Activated naive CD8-positive, alpha-beta T cell treated with anti-CD3 and anti-CD28 coated beads, Interleukin-2, amount 50 U/mL, for 24 hours (primary cell): ENCODE measurements around the gene MN1.
"Not testable (repeated sequence)": the region's sequence is repeated elsewhere in the genome, so short reads cannot be mapped to it uniquely, and the experiment has no call there.

ENCODE experiments used
- ATAC-seq: fragments of 150-1000 bp; cut with Tn5 transposase; one replicate; pipeline ENCODE4 v1.10.0; 2021
- DNase-seq: peaks from one replicate; pipeline ENCODE4 v3.0.0; 2021
- H3K27ac Mint-ChIP-seq: one replicate; pipeline ENCODE4 v1.8.0; 2021; ENCODE audit warnings: mild to moderate bottlenecking, mixed read lengths
- H3K27me3 Mint-ChIP-seq: one replicate; pipeline ENCODE4 v1.8.0; 2021; ENCODE audit warnings: mixed read lengths
- H3K36me3 Mint-ChIP-seq: one replicate; pipeline ENCODE4 v1.8.0; 2021; ENCODE audit warnings: low read depth, mixed read lengths
- H3K4me1 Mint-ChIP-seq: one replicate; pipeline ENCODE4 v1.8.0; 2021; ENCODE audit warnings: mixed read lengths
- H3K4me3 Mint-ChIP-seq: one replicate; pipeline ENCODE4 v1.8.0; 2021; ENCODE audit warnings: mild to moderate bottlenecking, moderate library complexity, mixed read lengths
- H3K9me3 Mint-ChIP-seq: one replicate; pipeline ENCODE4 v1.8.0; 2021; ENCODE audit warnings: mixed read lengths

The MN1 gene

GRCh38 chr22:27754888-27755480 lies 46.6 kb downstream of the MN1 start:
- DNase-seq: no peak
- no peak for ATAC-seq
- no peaks in the 10 kb centered on the region for H3K4me1 Mint-ChIP-seq
- H3K4me3 Mint-ChIP-seq: no peak overlapping the region
- no peaks in the 10 kb centered on the region for H3K9me3 Mint-ChIP-seq
- peaks cover 1% of the 10 kb centered on the region for H3K27me3 Mint-ChIP-seq
- H3K27ac Mint-ChIP-seq: no peak overlapping the region
- no peaks in the 10 kb centered on the region for H3K36me3 Mint-ChIP-seq

GRCh38 chr22:27754247-27754887 lies 47.2 kb downstream of the MN1 start:
- DNase-seq: no peak
- ATAC-seq: no peak
- Mint-ChIP-seq H3K4me1 (peaks cover 1% of the 10 kb centered on the region), H3K36me3 (no peaks in the 10 kb centered on the region), H3K27ac (no peak overlapping the region), H3K27me3 (peaks cover 3% of the 10 kb centered on the region), H3K9me3 (no peaks in the 10 kb centered on the region), H3K4me3 (no peak overlapping the region)

GRCh38 chr22:27752771-27753170 lies 48.8 kb downstream of the MN1 start:
- peaks cover 5% of the 10 kb centered on the region for H3K27me3 Mint-ChIP-seq
- no peak for DNase-seq
- no peaks in the 10 kb centered on the region for H3K9me3 Mint-ChIP-seq
- no peak overlapping the region for H3K4me3 Mint-ChIP-seq
- H3K27ac Mint-ChIP-seq: no peak overlapping the region
- H3K36me3 Mint-ChIP-seq: no peaks in the 10 kb centered on the region
- peaks cover 2% of the 10 kb centered on the region for H3K4me1 Mint-ChIP-seq
- no peak for ATAC-seq

- no peak for DNase-seq
- no peak overlapping the region for H3K4me3 Mint-ChIP-seq
- ATAC-seq: no peak
- no peaks in the 10 kb centered on the region for H3K36me3 Mint-ChIP-seq
- H3K27ac Mint-ChIP-seq: no peak overlapping the region
- H3K9me3 Mint-ChIP-seq: no peaks in the 10 kb centered on the region
- H3K4me1 Mint-ChIP-seq: peaks cover 2% of the 10 kb centered on the region
- H3K27me3 Mint-ChIP-seq: peaks cover 5% of the 10 kb centered on the region
These were observed 49.4 kb downstream of the MN1 start for GRCh38 chr22:27752141-27752540.

- H3K27me3 Mint-ChIP-seq: peaks cover 5% of the 10 kb centered on the region
- no peak overlapping the region for H3K4me3 Mint-ChIP-seq
- no peak for ATAC-seq
- peaks cover 2% of the 10 kb centered on the region for H3K4me1 Mint-ChIP-seq
- no peaks in the 10 kb centered on the region for H3K36me3 Mint-ChIP-seq
- DNase-seq: no peak
- no peaks in the 10 kb centered on the region for H3K9me3 Mint-ChIP-seq
- H3K27ac Mint-ChIP-seq: no peak overlapping the region
These were observed 50.1 kb downstream of the MN1 start for GRCh38 chr22:27751277-27752070.

- H3K27me3 Mint-ChIP-seq: peaks cover 5% of the 10 kb centered on the region
- H3K9me3 Mint-ChIP-seq: no peaks in the 10 kb centered on the region
- DNase-seq (no peak), ATAC-seq (no peak)
- H3K27ac Mint-ChIP-seq: no peak overlapping the region
- peaks cover 2% of the 10 kb centered on the region for H3K4me1 Mint-ChIP-seq
- H3K36me3 Mint-ChIP-seq: no peaks in the 10 kb centered on the region
- no peak overlapping the region for H3K4me3 Mint-ChIP-seq
These were observed 50.8 kb downstream of the MN1 start for GRCh38 chr22:27750584-27751265.

- no peak for ATAC-seq
- no peak for DNase-seq
- H3K4me1 Mint-ChIP-seq: peaks cover 2% of the 10 kb centered on the region
- no peaks in the 10 kb centered on the region for H3K36me3 Mint-ChIP-seq
- no peak overlapping the region for H3K27ac Mint-ChIP-seq
- no peak overlapping the region for H3K4me3 Mint-ChIP-seq
- peaks cover 5% of the 10 kb centered on the region for H3K27me3 Mint-ChIP-seq
- H3K9me3 Mint-ChIP-seq: no peaks in the 10 kb centered on the region
These were observed 51.8 kb downstream of the MN1 start for GRCh38 chr22:27749597-27750225.

GRCh38 chr22:27748751-27749191 lies 52.8 kb downstream of the MN1 start:
- Mint-ChIP-seq H3K4me1 (peaks cover 2% of the 10 kb centered on the region), H3K27me3 (peaks cover 5% of the 10 kb centered on the region), H3K4me3 (no peak overlapping the region), H3K9me3 (no peaks in the 10 kb centered on the region), H3K27ac (no peak overlapping the region), H3K36me3 (no peaks in the 10 kb centered on the region)
- ATAC-seq (no peak), DNase-seq (no peak)

- H3K27ac Mint-ChIP-seq: no peak overlapping the region
These were observed 53.2 kb downstream of the MN1 start for GRCh38 chr22:27748349-27748748.

GRCh38 chr22:27747396-27748221 lies 53.9 kb downstream of the MN1 start:
- no peaks in the 10 kb centered on the region for H3K36me3 Mint-ChIP-seq
- H3K27ac Mint-ChIP-seq: no peak overlapping the region
- DNase-seq: no peak
- peaks cover 2% of the 10 kb centered on the region for H3K4me1 Mint-ChIP-seq
- no peak for ATAC-seq
- no peaks in the 10 kb centered on the region for H3K9me3 Mint-ChIP-seq
- peaks cover 5% of the 10 kb centered on the region for H3K27me3 Mint-ChIP-seq
- no peak overlapping the region for H3K4me3 Mint-ChIP-seq

More at GRCh38 chr22:27748349-27748748, 53.2 kb downstream of the MN1 start:
- ATAC-seq (no peak), DNase-seq (no peak)
- Mint-ChIP-seq H3K4me1 (peaks cover 2% of the 10 kb centered on the region), H3K9me3 (no peaks in the 10 kb centered on the region), H3K27me3 (peaks cover 5% of the 10 kb centered on the region), H3K36me3 (no peaks in the 10 kb centered on the region), H3K4me3 (no peak overlapping the region)

- no peaks in the 10 kb centered on the region for H3K36me3 Mint-ChIP-seq
- no peak overlapping the region for H3K27ac Mint-ChIP-seq
- no peaks in the 10 kb centered on the region for H3K9me3 Mint-ChIP-seq
- peaks cover 5% of the 10 kb centered on the region for H3K27me3 Mint-ChIP-seq
- DNase-seq (no peak), ATAC-seq (no peak)
- no peak overlapping the region for H3K4me3 Mint-ChIP-seq
- peaks cover 2% of the 10 kb centered on the region for H3K4me1 Mint-ChIP-seq
These were observed 54.6 kb downstream of the MN1 start for GRCh38 chr22:27746918-27747317.

GRCh38 chr22:27745809-27746208 lies 55.7 kb downstream of the MN1 start:
- Mint-ChIP-seq H3K4me1 (peaks cover 2% of the 10 kb centered on the region), H3K27me3 (peaks cover 5% of the 10 kb centered on the region), H3K36me3 (no peaks in the 10 kb centered on the region), H3K4me3 (no peak overlapping the region), H3K9me3 (no peaks in the 10 kb centered on the region), H3K27ac (no peak overlapping the region)
- DNase-seq (no peak), ATAC-seq (no peak)

GRCh38 chr22:27745154-27745553 lies 56.4 kb downstream of the MN1 start:
- H3K27ac Mint-ChIP-seq: no peak overlapping the region
- ATAC-seq: no peak
- no peaks in the 10 kb centered on the region for H3K9me3 Mint-ChIP-seq
- no peaks in the 10 kb centered on the region for H3K36me3 Mint-ChIP-seq
- H3K4me3 Mint-ChIP-seq: no peak overlapping the region
- DNase-seq: no peak
- H3K4me1 Mint-ChIP-seq: peaks cover 2% of the 10 kb centered on the region
- H3K27me3 Mint-ChIP-seq: peaks cover 5% of the 10 kb centered on the region

- DNase-seq, H3K36me3 Mint-ChIP-seq, H3K27me3 Mint-ChIP-seq, H3K27ac Mint-ChIP-seq, H3K4me1 Mint-ChIP-seq, H3K9me3 Mint-ChIP-seq, ATAC-seq, H3K4me3 Mint-ChIP-seq: not testable (repeated sequence)
These were observed 57.5 kb downstream of the MN1 start for GRCh38 chr22:27744078-27744477.
